Natural killer cell treated with Interleukin-12 subunit alpha and Interleukin-12 subunit beta and Interleukin-15 and Interleukin-18, amount 100 ng/mL, for 72 hours (primary cell): ENCODE data around the gene DIRAS1. TPM values are rescaled to one million over a fixed set of nuclear protein-coding genes. Genes with fewer than 3 reads are reported as not detected.

Source experiments
- ATAC-seq, 2 donors: fragments of 150-1000 bp; cut with Tn5 transposase in 1 of 2; sonication (Bioruptor Pico), chemical (Tn5 transposase) in 1 of 2; 2 replicates each; pipeline ENCODE4 v1.10.0; 2021
- DNase-seq: peaks from one replicate; pipeline ENCODE4 v3.0.0; 2022; ENCODE audit warnings: low spot score
- H3K27ac Mint-ChIP-seq, 2 donors: 1 replicate in 1 of 2; 2 replicates in 1 of 2; pipeline ENCODE4 v1.8.0; 2022; ENCODE audit warnings: mixed read lengths in 2 of 2, mild to moderate bottlenecking in 1 of 2, moderate library complexity in 1 of 2
- H3K27me3 Mint-ChIP-seq, 2 donors: 1 replicate in 1 of 2; 2 replicates in 1 of 2; pipeline ENCODE4 v1.8.0; 2022; ENCODE audit warnings: mixed read lengths in 2 of 2
- H3K36me3 Mint-ChIP-seq: one replicate; pipeline ENCODE4 v1.8.0; 2022; ENCODE audit warnings: mixed read lengths
- H3K4me1 Mint-ChIP-seq, 2 donors: 1 replicate in 1 of 2; 2 replicates in 1 of 2; pipeline ENCODE4 v1.8.0; 2022; ENCODE audit warnings: low read depth in 2 of 2, mixed read lengths in 2 of 2, mild to moderate bottlenecking in 1 of 2
- H3K4me3 Mint-ChIP-seq: one replicate; pipeline ENCODE4 v1.8.0; 2022; ENCODE audit warnings: mixed read lengths
- H3K9me3 Mint-ChIP-seq: 2 replicates; pipeline ENCODE4 v1.8.0; 2022; ENCODE audit warnings: mixed read lengths
- total RNA-seq, 2 donors: library from RNA; stranded (reverse); gene quantifications; one replicate each; pipeline ENCODE4 v1.2.3, GENCODE V29; 2022

Gene DIRAS1
- total RNA-seq, 2 donors from 2014 or later = not detected

DNA sequence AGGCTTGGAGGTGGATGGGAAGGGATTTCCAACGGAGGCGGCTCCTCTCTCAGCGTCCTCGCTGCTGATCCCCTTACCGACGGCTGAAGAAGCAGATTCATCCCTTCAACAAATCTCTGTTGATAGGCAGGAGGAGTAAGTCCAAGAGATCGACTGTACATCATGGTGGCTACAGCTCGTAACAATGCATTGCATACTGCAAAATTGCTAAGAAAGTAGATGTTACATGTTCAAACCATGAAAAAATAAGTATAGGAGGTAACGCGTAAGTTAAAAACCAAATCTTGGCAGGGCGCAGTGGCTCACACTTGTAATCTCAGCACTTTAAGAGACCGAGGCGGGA, 19.1 kb upstream of the DIRAS1 start:
- H3K4me1 Mint-ChIP-seq = peaks cover 12 to 16% of the 10 kb centered on the region in 2 donors
- H3K36me3 Mint-ChIP-seq = no peaks in the 10 kb centered on the region
- H3K9me3 Mint-ChIP-seq = no peaks in the 10 kb centered on the region
- peak overlapping the region; percentile 92 for H3K4me3 Mint-ChIP-seq
- no peak for ATAC-seq
- peaks cover 12 to 15% of the 10 kb centered on the region in 2 donors for H3K27me3 Mint-ChIP-seq
- peak overlapping the region in 1 of 2 donors; percentile 51 for H3K27ac Mint-ChIP-seq
- DNase-seq = peak; percentile 12

DNA sequence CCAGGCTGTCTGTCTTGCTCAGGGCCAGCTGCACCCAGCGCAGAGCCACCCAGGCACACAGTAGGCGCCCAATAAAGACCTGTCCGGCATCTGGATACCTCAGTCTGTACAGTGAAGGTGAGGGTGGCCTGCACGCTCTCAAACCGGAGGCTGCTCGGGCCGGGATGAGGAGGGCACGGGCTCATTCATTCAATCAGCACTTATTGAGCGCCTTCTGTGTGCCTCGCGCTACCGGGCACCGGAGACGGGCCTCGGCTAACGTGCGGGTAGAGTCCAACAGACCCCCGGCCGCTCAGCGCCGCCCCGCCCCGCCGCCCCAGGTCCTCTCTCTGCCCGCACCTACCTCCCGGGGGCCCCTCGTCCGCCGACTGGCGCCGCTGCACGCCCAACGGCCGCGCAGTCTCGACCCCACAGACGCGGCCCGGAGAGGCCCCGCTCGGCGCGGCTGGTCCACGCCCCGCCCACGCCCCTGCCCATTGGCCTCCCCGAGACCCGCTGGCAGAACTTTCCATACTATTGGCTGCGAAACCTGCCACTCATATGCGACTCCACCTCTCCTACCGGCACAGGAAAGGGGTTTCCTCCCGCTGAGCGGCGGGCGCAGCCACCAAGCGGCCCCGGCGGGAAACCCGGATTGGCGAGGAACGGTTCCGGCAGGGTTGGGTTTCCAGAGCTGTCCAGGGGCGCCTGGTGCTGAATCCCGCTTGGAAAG, 18.6 kb upstream of the DIRAS1 start, which contains the start of gene SLC39A3:
Gene SLC39A3, minus strand, starts transcription at position 416 of the 712 bp plus-strand sequence. CDS start 2,760 bp downstream, outside the sequence.
- ATAC-seq (peak; percentile 99 to 100), DNase-seq (peak; percentile 99)
- Mint-ChIP-seq H3K27ac (peak within 1 kb of the TSS; percentile 51 to 60), H3K27me3 (peaks cover 12% of the 10 kb centered on the region in 2 donors), H3K36me3 (no peaks in the 10 kb centered on the region), H3K4me1 (peaks cover 12 to 17% of the 10 kb centered on the region in 2 donors), H3K4me3 (peak within 1 kb of the TSS; percentile 92), H3K9me3 (no peaks in the 10 kb centered on the region)

DNA sequence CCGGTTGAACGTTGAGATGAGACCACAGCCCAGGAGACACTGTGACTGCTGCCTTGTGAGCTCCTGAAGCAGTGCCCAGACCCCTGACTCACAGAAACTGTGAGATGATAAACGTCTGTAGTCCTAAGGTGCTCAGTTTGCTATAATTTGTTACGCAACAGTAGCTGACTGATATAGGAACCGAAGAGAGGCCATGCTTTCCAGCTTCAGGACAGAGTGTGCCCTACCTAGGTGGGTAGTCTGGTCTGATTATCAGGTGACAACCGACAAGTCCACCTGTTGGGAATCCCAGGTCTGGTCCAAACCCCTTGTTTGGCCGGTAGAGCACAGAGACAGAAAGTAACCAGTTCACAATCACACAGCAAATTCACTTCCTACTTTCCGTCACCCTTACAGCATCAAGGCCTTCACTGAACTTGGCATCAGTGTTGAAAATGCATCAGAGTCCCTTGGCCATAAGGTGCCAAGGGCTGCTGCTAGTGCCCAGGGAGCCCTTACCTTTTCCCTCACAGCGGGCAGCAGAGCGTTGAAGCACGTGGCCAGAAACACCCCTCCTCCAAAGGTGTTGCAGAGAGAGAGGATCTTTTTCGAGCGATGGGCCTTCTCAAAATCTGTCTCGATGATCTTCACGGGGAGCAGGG, 15.5 kb upstream of the DIRAS1 start:
- Mint-ChIP-seq H3K4me3 (no peak overlapping the region), H3K9me3 (no peaks in the 10 kb centered on the region), H3K27me3 (no peaks in the 10 kb centered on the region), H3K27ac (no peak overlapping the region), H3K36me3 (no peaks in the 10 kb centered on the region), H3K4me1 (peaks cover 12 to 21% of the 10 kb centered on the region in 2 donors)
- ATAC-seq (no peak), DNase-seq (peak; percentile 6)

DNA sequence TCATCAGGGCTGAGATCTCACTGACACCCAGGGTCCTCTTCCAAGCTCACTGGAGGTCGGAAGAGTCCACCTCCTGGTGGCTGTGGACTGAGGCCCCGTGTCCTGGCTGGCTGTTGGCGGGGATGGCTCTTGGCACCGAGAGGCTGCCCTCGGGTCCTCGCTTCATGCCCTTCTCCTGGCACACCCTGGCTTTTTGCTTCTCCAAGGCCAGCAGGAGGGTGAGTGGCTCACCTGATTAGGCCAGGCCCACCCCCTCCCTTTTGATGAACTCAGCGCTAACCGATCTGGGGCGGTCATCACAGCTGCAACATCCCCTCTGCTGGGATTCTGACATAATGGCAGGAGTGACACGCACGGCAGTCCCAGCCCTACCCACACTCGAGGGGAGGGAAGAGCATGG, 14.2 kb upstream of the DIRAS1 start:
- ATAC-seq (no peak), DNase-seq (peak; percentile 12)
- Mint-ChIP-seq H3K9me3 (no peaks in the 10 kb centered on the region), H3K4me3 (no peak overlapping the region), H3K27me3 (no peaks in the 10 kb centered on the region), H3K27ac (no peak overlapping the region), H3K36me3 (no peaks in the 10 kb centered on the region), H3K4me1 (peaks cover 12 to 21% of the 10 kb centered on the region in 2 donors)

DNA sequence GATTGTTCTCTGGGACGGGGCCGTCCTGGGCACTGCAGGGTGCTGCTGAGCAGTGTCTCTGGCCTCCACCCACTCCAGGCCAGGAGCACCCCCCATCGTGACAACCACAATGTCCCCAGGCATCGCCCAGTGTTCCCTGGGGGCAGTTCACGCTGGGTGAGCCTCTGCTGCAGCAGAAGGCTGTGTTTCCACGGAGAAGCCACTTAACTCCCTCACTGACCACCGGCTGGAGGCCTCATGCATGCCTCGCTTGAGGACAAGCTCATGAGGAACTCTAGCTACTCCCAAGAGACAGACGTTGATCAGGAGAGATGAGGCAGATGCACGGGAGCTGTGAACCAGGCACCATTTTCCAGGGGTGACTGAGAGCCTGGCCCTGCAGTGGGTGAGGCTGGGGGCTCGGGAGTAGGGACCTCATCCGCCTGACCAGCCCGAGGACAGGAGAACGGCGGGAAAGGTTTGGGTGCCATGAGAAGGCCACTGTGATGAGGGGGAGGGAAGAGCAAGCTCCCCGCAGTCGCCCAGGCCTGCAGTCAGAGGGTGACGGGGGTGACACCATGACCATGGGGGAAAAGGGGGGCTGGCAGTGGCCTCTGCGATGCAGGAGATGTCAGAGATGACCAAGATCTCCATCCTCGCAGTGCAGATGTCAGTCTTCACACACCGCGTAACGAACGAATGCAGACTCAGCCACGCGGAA, 13.6 kb upstream of the DIRAS1 start:
- H3K9me3 Mint-ChIP-seq = no peaks in the 10 kb centered on the region
- no peaks in the 10 kb centered on the region for H3K27me3 Mint-ChIP-seq
- DNase-seq (peak; percentile 44), ATAC-seq (no peak)
- no peaks in the 10 kb centered on the region for H3K36me3 Mint-ChIP-seq
- peaks cover 12 to 21% of the 10 kb centered on the region in 2 donors for H3K4me1 Mint-ChIP-seq
- no peak overlapping the region for H3K4me3 Mint-ChIP-seq
- no peak overlapping the region for H3K27ac Mint-ChIP-seq

DNA sequence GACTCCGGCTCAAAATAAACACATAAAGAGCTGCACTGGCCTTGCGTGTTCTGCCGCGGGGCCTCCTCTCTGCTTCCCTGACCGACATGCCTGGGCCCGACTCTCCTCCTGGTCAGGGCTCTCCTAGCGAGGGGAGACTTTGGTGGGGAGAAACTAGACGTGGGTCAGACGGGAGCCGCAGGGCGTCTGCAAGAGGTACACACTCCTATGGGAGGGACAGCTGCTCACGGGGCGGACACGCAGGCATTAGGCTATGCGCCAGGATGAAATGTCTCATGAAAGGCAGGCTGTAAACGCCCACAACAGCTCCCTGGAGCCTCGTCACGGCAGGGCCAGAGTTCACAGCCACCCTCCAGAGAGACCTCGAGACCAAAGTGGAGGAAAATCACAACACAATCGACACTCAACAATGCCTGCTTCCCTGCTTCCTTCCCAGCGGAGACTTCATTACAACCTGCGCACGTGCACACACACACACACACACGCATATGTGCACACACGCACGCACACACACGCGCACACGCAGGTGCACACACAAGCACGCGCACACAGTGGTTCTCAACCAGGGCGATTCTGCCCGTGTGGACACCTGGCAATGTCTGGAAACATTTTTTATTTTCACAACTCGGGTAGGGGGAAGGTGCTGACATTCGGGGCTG, 12.9 kb upstream of the DIRAS1 start:
- no peak overlapping the region for H3K4me3 Mint-ChIP-seq
- H3K27ac Mint-ChIP-seq = no peak overlapping the region
- no peaks in the 10 kb centered on the region for H3K27me3 Mint-ChIP-seq
- H3K4me1 Mint-ChIP-seq = peaks cover 7 to 18% of the 10 kb centered on the region in 2 donors
- peak; percentile 44 for DNase-seq
- H3K9me3 Mint-ChIP-seq = no peaks in the 10 kb centered on the region
- ATAC-seq = no peak
- H3K36me3 Mint-ChIP-seq = no peaks in the 10 kb centered on the region

DNA sequence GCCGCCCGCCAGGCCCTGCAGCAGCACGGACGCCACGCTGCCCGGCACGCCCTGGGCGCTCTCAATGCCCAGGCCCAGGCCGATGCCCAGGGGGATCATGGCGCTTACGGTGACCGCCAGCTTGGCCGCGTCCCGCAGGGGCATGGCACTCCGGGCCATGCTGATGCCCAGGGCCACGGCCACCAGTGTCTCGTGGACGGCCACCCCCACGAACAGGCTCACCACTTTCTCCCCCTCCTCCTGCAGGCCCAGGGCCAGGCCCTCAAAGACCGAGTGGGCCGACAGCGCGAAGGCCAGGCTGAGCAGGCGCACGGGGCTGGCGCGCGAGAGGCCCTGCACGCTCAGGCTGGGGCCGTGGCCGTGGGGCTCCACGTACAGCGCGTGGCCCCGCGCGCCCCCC, 11.7 kb upstream of the DIRAS1 start:
- H3K27ac Mint-ChIP-seq = no peak overlapping the region
- H3K36me3 Mint-ChIP-seq = no peaks in the 10 kb centered on the region
- H3K4me3 Mint-ChIP-seq = no peak overlapping the region
- no peaks in the 10 kb centered on the region for H3K9me3 Mint-ChIP-seq
- H3K4me1 Mint-ChIP-seq = peaks cover 0 to 12% of the 10 kb centered on the region in 2 donors
- no peaks in the 10 kb centered on the region for H3K27me3 Mint-ChIP-seq
- peak; percentile 35 for DNase-seq
- ATAC-seq = no peak

DNA sequence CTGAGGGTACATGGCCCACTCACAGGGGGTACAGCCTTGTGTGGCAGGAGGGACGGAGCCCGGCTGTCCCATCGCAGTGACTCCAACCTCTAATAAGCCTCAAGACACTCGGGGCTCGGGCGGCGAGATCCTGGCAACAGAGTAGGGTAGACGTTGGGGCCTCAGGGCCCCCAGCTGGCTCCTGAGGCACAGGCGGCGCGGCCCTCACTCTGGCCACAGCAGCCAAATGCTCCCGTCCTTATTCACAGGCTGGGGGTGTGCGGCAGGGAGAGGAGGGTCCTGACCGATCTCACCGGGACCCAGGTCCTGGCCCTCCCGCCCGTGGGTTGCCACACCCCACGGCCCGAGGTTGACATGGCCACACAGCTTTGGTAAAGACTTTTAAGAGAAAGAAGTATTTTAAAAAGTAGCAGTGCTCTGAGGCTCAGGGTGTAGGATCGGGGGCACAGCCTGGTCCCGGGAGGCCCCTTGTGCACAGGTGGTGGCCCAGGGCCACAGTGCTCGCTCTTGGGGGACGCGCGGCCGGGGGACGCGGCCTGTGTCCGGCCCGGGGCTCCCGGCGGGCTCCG, 11.1 kb upstream of the DIRAS1 start:
- Mint-ChIP-seq H3K27ac (no peak overlapping the region), H3K4me1 (peaks cover 0 to 12% of the 10 kb centered on the region in 2 donors), H3K9me3 (no peaks in the 10 kb centered on the region)

DNA sequence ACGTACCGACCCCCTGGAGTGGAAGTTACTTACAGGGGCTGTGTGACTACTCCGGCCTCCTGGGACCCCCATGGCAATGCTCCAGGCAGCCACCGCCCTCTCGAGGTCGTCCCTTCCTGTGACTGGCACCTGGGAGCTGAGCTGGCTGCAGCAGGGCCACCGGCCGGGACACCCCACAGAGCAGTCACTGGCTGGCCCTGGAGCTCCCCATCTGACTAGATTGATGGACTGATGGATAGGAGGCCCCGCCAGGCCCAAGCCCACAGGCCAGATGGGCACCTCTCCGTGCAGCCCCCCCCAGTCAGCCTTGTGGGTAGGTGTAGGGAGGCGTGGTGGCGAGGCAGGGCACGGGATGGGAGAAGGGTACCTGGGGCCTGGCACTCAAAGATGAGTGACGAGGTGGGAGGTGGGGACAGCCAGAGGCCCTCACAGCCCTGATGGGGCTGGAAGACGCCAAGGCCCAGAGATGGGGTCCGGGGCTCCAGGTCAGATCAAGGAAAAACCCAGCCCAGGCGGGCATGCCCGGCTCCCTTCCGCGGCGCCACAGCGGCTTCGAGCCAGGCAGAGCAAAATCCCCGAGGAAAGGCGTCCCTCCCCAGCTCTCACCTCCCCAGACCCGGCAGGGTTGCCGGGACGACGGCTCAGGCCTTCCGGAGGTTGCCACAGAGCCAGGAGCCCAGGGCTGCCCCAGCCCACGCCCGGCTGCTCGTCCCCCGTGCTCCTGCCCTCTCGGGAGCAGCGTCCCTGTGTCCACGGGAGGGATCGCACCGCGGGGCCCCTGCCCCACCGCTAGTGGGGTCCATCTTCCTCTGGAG, 10.2 kb upstream of the DIRAS1 start:
- DNase-seq (peak; percentile 56), ATAC-seq (no peak)
- no peak overlapping the region for H3K4me3 Mint-ChIP-seq
- H3K36me3 Mint-ChIP-seq = no peaks in the 10 kb centered on the region
- peaks cover 0 to 2% of the 10 kb centered on the region in 2 donors for H3K27me3 Mint-ChIP-seq
- no peak overlapping the region for H3K27ac Mint-ChIP-seq
- H3K9me3 Mint-ChIP-seq = no peaks in the 10 kb centered on the region
- peaks cover 0 to 8% of the 10 kb centered on the region in 2 donors for H3K4me1 Mint-ChIP-seq

More for the DNA sequence above, 11.1 kb upstream of the DIRAS1 start:
- H3K4me3 Mint-ChIP-seq = no peak overlapping the region
- no peaks in the 10 kb centered on the region for H3K27me3 Mint-ChIP-seq
- H3K36me3 Mint-ChIP-seq = no peaks in the 10 kb centered on the region
- DNase-seq (peak; percentile 40), ATAC-seq (no peak)

DNA sequence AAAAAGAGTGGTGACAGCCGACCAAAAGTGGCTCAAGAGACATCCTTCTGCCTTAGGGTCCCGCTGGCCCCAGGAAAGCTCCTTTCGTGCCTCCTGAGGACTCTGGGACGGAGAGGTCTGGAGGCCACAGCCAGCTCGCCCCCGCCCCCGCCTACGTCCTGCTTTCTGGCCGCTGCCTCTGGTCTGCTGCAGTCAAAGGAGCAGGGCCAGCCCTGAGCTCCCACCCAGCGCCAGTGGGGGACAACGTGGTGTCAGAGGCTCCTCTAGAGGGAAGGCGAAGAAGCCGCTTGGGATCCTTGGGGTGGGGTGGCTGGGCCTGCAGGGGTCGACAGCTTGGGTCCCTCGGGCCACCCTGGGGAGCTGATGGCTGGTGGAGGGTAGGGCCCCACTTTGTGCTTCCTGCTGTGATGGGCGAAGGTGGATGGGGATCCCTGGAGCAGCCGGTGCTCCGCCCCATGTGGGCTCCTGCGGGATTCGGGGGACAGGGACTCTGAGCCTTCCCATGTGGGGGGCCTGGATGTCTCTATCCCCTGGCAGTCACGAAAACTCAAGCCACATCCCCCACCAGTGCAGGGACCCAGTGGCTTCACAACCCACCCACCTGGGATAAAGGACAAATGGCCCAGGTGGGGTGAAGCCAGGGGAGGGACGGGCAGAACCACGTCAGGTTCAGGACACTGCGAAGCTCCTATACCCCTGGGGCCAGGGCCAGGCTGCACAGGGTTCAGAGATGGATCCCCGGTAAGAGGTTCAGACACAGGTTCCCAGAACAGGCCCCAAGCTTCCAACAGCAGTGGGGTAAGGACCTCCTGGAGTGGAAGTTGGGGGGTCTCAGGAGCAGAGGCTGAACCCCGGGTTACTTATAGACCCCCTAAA, 9.0 kb upstream of the DIRAS1 start:
- H3K4me1 Mint-ChIP-seq = peaks cover 0 to 8% of the 10 kb centered on the region in 2 donors
- no peak overlapping the region for H3K27ac Mint-ChIP-seq
- peaks cover 0 to 2% of the 10 kb centered on the region in 2 donors for H3K27me3 Mint-ChIP-seq
- no peak for ATAC-seq
- H3K9me3 Mint-ChIP-seq = no peaks in the 10 kb centered on the region
- peak; percentile 60 for DNase-seq
- no peak overlapping the region for H3K4me3 Mint-ChIP-seq
- H3K36me3 Mint-ChIP-seq = no peaks in the 10 kb centered on the region

DNA sequence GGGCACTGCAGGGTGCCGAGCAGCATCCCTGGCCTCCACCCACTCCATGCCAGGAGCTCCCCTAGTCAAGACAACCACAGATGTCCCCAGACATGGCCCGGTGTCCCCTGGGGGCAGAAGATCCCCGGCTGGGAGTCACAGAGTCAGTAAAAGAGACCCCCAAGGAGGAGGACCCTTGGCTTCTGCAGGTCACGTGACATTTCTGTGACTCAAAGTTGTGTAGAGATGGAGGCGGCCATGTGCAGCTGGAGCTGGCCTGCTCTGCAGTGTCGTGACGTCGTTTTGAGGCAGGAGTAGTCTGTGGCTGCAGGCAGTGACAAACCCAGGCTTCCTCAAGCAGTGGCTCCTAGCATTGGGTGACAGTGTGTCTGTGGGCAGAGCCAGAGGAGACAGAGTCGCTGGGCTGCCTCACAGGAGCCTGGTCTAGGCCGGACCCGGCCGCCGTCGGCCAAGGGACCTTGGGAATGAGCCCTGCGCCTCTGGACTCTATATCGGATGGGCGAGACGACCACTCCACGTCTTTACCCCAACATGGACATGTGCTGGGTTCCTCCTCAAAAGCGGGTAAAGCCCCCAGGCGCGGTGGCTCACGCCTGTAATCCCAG, 7.7 kb upstream of the DIRAS1 start:
- Mint-ChIP-seq H3K27me3 (peaks cover 6 to 8% of the 10 kb centered on the region in 2 donors), H3K4me1 (peaks cover 0 to 3% of the 10 kb centered on the region in 2 donors), H3K27ac (no peak overlapping the region), H3K36me3 (no peaks in the 10 kb centered on the region), H3K4me3 (no peak overlapping the region), H3K9me3 (no peaks in the 10 kb centered on the region)
- peak; percentile 42 for DNase-seq
- ATAC-seq = no peak

DNA sequence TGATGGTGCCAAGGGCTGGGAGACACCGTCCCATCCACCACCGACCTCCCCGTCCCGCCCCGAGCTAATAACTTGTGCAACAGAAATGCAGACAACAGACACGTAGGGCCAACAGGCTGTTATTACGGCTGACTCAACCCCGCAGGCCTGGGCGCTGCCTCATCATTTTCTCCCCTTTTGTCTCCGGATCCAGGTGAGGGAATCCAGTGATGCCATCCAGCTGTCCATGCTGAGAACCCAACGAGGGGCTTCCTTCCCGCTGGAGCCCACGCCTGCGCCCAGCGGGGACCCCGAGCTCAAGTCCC, 6.4 kb upstream of the DIRAS1 start:
- Mint-ChIP-seq H3K4me1 (peaks cover 0 to 3% of the 10 kb centered on the region in 2 donors), H3K36me3 (no peaks in the 10 kb centered on the region)

More for the DNA sequence above, 6.4 kb upstream of the DIRAS1 start:
- no peak overlapping the region for H3K27ac Mint-ChIP-seq
- no peaks in the 10 kb centered on the region for H3K9me3 Mint-ChIP-seq
- no peak for ATAC-seq
- H3K27me3 Mint-ChIP-seq = peaks cover 7 to 8% of the 10 kb centered on the region in 2 donors
- DNase-seq = no peak
- H3K4me3 Mint-ChIP-seq = no peak overlapping the region
